H1 (cell line): Measurements from ENCODE around the gene UPF1. TPM values are rescaled to one million over a fixed set of nuclear protein-coding genes. Genes with fewer than 3 reads are reported as not detected.

Experiments used
- EGR1 ChIP-seq: IDR thresholded peaks from 2 replicates; pipeline ENCODE4 v1.6.1; 2011; ENCODE audit warnings: low read depth, low read length, borderline replicate concordance
- GTF2F1 ChIP-seq: IDR thresholded peaks from 2 replicates; pipeline ENCODE4 v1.6.1; 2012; ENCODE audit warnings: low read depth, low read length, improper control_type of control experiment, borderline replicate concordance
- JUND ChIP-seq: IDR thresholded peaks from 2 replicates; pipeline ENCODE4 v1.6.1; 2011; ENCODE audit warnings: mild to moderate bottlenecking, improper control_type of control experiment, low read length
- POLR2AphosphoS5 ChIP-seq: IDR thresholded peaks from 2 replicates; pipeline ENCODE4 v1.6.1; 2011; ENCODE audit warnings: low read depth, low read length
- SP1 ChIP-seq: IDR thresholded peaks from 2 replicates; pipeline ENCODE4 v1.6.1; 2011; ENCODE audit warnings: low read depth, low read length
- SRF ChIP-seq: IDR thresholded peaks from 2 replicates; pipeline ENCODE4 v1.6.1; 2011; ENCODE audit warnings: mild to moderate bottlenecking, low read depth, low read length, moderate library complexity
- polyA plus RNA-seq, 7 experiments: library from polyadenylated mRNA; depleted of rRNA in 3 of 7; stranded (reverse) in 5 of 7; unstranded in 2 of 7; fragments of >200 nt in 5 of 7; fragments of 200-250 nt in 2 of 7; gene quantifications; 1 replicate in 5 of 7; 2 replicates in 1 of 7; 4 replicates in 1 of 7; pipeline versions ENCODE4 v1.2.1 to v1.2.3, GENCODE V29; 2011 to 2013; ENCODE audit warnings: missing spikeins in 2 of 7, mixed read lengths in 2 of 7
- total RNA-seq: library from RNA; stranded (reverse); fragmentation: NEBNext Ultra II Directional; extraction: Animal tissue kit (Norgen Biotek cat#: 25700); gene quantifications from 2 replicates; pipeline ENCODE4 v1.2.1, GENCODE V29; 2021
- TF ChIP-seq, protein P1 (sequence below): IDR thresholded peaks from 2 replicates; pipeline ENCODE4 v1.6.1; 2011; ENCODE audit warnings: low read length, improper control_type of control experiment

Gene UPF1
- total and polyA plus RNA-seq, 2 of the 8 experiments (the other 6 are each of a cell fraction or from before 2014, with no cell fraction given): 46.4 to 62.0 TPM

DNA sequence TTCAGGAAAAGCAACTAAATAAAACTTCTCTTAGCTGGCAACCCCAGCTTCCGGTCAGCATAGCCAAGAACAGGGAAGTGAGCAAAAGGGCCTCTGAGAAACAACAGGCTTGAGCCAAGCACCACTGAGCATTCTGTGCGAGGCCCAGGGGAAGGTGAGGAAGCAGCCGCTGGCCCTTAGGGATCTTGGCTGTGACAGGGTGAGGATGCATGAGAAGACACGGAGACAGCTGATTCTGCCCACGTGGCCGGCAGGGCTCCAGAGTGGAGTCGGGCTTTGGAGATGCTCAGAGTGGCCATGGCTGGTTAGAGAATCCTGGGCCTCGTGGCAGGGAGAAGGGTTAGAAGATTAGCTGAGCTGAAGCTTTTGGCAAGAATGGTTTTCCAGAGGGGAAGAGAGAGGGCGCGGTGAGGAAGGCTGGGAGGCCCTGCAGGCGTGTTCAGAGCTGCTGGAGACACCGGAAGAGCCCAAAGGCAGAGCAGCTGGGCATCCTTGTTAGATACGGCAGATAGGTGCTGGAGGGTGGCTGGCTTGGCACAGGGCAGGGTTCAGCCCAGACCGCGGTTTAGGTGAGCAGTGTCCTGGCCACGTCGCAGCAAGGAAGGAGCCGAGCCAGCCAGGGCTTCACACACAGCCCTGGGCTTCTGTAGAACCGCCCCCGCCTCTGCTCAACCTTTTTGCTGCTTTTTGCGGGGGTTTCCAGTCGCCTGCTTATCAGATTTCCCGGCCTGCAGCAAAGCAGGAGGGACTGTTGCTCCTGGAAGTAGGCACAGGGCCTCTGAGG, 17.3 kb downstream of the UPF1 start (continued):
- TF ChIP-seq, protein P1, sequence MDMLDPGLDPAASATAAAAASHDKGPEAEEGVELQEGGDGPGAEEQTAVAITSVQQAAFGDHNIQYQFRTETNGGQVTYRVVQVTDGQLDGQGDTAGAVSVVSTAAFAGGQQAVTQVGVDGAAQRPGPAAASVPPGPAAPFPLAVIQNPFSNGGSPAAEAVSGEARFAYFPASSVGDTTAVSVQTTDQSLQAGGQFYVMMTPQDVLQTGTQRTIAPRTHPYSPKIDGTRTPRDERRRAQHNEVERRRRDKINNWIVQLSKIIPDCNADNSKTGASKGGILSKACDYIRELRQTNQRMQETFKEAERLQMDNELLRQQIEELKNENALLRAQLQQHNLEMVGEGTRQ: no peak
- TF ChIP-seq JUND (no peak), EGR1 (no peak), SP1 (no peak), POLR2AphosphoS5 (no peak), SRF (no peak), GTF2F1 (no peak)
